CD1c-positive myeloid dendritic cell (primary cell): ENCODE measurements around the gene EIF4H.
"Not testable (repeated sequence)": the region's sequence is repeated elsewhere in the genome, so short reads cannot be mapped to it uniquely, and the experiment has no call there.

Experiments
- DNase-seq: peaks from one replicate; pipeline ENCODE4 v3.0.0-alpha.2; 2016; ENCODE audit errors: extremely low spot score

EIF4H gene

DNA sequence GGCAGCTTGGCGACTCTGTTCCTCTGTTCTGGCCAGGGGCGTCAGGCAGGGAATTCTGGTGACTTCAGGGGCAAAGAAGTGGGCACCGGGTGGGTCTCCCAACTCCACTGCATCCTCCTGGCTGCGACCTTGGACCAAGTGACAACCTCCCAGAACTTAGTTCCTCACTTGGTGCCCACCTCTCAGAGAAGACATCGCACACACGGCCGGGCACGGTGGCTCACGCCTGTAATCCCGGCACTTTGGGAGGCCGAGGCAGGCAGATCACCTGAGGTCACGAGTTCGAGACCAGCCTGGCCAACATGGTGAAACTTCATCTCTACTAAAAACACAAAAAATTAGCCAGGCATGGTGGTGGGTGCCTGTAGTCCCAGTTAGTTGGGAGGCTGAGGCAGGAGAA lies 50.8 kb downstream of the EIF4H start:
- DNase-seq = not testable (repeated sequence)

DNA sequence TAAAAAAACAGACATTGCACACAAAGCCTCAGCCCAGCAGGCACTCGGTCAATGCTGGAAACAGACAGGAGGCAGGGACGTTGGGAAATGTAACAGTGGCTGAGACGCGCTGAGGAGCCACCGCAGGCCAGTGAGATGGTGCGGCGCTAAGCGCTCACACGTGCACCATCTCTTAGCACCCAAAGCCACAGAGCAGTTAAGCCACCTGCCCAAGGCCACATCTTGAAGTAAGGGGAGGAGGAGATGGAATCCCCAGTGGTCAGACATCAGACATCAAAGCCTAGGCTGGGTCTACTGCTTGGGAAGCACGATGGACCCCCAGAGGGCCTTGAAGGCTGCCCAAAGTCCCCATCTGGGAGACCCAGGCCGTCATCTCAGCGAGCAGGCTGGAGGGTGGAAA lies 51.2 kb downstream of the EIF4H start:
- no peak for DNase-seq

DNA sequence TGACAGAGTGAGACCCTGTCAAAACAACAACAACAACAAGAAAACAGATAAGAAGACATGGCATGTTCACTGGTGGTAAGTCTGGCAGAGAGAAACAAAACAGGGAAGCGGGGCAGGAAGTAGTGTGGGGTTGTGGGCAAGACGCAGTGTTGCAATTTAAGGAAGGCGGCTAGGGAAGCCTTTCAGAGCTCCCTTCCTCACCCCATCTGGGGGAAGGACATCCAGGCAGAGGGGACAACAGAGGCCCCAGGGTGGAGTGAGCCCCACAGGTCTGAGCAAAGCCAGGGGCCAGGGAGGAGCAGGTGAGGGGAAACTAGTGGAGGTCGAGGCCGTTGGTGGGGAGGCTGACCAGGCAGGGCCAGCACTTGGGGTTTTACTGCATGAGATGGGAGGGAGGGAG lies 52.5 kb downstream of the EIF4H start:
- DNase-seq = peak; percentile 76

DNA sequence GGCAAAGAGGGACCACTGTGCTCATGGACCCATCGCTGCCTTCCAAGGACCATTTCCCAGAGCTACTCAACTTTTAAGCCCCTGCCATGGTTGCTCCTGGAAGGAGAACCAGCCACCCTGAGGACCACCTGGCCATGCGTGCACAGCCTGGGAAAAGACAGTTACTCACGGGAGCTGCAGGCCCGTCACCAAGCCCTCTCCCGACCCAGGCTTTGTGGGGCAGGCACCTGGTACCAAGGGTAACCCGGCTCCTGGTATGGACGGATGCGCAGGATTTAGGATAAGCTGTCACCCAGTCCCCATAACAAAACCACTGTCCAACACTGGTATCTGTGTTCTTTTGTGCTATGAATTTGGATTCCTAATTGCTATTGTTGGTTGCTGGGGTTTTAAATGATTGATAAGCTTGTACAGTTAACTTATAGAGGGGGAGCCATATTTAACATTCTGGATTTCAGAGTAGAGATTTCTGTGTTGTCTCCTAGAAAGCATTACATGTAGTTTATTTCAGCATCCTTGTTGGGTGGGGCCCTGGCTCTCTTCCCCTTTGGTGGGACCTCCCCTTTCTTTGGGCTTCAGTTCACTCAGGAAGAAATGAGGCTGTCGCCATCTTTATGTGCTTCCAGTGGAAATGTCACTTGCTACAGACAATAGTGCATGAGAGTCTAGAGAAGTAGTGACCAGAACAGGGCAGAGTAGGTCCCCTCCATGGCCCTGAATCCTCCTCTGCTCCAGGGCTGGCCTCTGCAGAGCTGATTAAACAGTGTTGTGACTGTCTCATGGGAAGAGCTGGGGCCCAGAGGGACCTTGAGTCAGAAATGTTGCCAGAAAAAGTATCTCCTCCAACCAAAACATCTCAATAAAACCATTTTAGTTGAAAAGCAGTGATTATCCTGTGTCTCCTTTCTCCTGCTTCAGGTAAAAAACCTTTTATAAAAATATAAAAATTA lies 55.1 kb downstream of the EIF4H start:
- peak; percentile 75 for DNase-seq

DNA sequence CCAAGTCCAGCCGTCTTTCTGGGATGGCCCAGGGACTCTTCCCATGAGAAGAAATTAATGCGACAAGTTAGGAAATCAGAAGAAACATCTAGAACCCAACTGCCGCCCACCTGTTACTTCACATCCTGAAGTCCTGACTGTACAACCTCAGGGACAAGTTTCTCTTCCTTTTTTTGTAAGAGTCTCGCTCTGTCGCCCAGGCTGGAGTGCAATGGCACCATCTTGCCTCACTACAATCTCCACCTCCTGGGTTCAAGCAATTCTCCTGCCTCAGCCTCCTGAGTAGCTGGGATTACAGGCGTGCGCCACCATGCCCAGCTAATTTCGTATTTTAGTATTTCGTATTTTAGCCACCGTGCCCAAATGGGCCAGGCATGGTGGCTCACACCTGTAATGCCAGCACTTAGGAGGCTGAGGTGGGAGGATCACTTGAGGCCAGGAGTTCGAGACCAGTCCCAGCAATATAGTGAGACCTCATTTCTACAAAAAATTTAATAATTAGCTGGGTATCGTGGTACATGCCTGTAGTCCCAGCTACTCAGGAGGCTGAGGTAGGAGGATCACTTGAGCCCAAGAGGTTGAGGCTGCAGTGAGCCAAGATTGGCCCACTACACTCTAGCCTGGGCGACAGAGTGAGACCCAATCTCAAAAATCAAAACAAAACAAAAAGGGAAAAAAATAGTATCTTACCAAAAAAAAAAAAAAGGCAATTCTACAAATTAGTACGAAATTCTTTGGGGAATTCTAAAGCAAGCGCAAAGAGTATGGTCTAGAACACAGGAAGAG lies 56.5 kb downstream of the EIF4H start:
- peak; percentile 87 for DNase-seq

DNA sequence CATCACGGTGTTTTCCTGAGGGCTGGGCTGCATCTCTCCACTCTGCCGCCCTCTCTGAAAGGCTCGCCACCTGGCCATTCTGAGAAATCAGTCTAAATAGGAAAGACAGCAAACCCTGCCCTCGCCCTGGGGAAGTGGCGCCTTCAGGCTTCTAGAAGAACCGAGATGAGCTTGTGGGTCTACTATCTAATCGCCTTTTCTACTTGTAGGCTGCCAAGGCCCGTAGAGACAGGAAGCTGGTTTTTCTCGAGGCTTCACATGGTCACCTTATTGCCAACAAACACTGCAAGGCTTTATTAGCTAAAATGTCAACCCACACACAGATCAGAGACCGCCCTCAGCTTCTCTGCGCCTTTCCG lies 57.1 kb downstream of the EIF4H start:
- DNase-seq = peak; percentile 61

DNA sequence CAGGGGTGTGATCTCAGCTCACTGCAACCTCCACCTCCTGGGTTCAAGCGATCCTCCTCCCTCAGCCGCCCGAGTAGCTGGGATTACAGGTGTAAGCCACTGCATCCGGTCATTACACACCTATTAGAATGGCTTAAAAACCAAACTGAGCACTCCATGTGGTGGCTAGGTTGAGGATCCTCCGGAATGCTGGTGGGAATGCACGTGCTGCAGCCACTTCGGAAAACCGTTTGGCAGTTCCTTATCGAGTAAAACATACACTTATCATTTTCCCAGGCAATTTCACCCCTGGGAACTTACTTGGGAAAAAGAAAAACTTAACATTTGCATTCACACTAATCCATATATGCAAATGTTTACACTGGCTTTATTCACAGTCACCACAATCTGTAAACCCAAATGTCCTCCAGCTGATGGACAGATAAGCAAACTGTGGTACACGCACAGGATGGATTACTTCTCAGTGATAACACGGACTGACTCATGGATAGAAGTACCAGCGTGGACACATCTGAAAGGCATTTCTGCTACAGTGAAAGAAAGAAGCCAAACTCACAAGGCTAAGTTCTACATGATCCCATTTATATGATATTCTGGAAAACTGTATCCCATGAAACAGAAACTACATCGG lies 59.6 kb downstream of the EIF4H start:
- no peak for DNase-seq

DNA sequence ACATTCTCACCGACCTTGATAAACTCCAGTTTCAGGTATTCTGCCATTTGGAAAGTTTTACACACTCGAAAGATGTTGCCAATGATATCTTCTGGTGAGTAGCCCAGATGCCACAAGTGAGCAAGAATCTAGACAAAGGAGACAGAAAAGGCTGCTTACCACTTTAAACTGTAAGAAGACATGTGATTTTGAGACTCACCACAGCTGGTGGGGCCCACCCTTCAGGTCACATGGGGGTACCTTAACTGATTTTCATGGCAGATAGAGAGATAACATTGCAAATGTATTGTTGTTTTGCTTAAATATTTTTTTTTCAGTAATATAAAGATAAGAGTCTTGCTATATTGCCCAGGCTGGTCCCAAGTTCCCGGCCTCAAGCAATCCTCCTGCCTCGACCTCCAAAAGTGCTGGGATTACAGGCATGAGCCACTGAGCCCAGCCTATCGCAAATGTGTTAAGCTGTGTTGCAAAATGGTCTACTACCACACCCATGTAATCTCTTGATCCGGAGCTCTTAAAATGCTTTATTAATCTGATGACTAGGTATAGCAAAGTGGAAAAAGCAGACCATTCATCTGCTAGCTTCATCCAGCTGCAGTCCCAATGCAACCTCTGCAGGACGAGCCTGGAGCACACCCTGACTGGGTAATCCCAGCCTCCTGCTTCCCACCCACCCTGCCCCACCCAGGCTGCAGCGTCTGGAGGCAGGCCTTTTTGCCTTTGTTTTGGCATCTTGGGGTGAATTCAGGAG lies 61.5 kb downstream of the EIF4H start:
- no peak for DNase-seq

DNA sequence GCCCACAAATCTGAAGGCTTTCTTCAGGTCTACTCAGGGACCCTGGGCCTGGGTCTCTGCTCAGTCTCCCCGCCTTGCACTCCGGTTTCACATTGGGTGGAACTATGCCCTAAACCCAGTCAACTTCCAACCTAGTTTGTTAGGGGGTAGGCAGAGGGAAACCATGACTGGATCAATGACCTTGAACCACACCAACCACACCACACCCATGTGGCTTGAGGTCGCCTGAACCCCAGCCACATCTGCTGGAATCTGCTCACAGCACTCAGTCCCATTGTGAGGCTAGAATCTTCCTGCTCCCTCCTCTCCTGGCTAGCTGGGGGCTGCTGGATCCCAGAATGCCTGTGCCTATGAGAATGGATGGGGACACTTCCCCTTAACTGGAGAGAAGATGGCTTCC lies 62.1 kb downstream of the EIF4H start:
- DNase-seq = no peak

DNA sequence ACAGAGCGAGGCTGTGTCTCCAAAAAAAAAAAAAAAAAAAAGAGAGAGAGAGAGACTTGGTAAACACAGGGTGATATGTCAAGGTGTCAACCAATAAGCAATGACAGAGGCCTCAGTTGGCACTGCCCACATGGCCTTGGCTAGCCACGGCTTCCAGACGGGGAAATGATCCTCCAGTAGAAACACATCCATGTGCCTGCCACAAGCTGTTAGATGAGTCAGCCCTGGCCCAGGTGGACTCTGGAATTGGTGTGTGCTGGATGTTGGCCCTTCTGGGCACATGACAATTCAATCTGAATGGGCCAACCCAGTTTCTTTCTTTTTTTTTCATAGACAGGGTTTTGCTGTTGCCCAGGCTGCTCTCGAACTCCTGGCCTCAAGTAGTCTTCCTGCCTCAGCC lies 66.3 kb downstream of the EIF4H start:
- no peak for DNase-seq

DNA sequence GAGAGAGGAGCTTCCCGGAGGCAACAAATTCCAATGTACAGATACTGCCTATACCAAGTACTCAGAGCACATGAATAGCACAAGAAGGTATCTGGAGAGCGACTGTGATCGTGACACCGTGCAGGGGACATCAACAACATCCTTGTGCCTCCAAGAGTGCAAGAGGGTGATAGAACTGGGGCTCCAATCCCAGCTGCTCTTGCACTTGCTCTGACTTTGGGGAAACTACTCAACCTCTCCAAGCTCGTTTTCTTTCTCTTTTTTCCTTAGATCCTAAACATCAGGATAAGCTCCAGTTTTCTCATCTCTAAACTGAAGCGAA lies 67.9 kb downstream of the EIF4H start:
- no peak for DNase-seq

DNA sequence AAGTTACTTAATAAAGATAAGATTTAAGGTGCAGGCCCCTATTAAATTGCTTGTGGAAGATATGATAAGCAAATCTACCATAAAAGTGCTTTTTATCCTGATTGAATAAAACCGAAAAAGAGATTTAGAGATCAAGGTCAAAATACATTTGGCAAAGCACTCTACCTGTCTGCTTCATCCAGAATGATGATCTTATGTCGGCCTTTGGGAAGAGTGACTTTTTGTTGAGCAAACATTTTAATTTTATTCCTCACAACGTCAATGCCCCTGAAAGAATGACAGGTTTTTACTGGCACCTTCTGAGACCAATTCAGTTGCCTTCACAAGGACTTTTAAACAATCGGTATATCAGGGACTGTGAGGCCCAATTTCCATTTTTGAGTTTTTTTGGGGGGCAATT lies 72.3 kb downstream of the EIF4H start:
- no peak for DNase-seq
